KMS-11 (cell line): Measurements from ENCODE around the gene TAL1.
"Not testable (repeated sequence)": the region's sequence is repeated elsewhere in the genome, so short reads cannot be mapped to it uniquely, and the experiment has no call there.

ENCODE experiments used
- H2AFZ ChIP-seq: fragments of 200-600 bp; sonication (generic); 2 replicates; pipeline ENCODE4 v1.6.1; 2016; ENCODE audit warnings: antibody characterized with exemption, mixed run types, low read depth
- H3K27ac ChIP-seq: fragments of 200-600 bp; sonication (generic); 2 replicates; pipeline ENCODE4 v1.6.1; 2016; ENCODE audit warnings: mild to moderate bottlenecking, mixed run types
- H3K27me3 ChIP-seq: fragments of 200-600 bp; sonication (generic); 2 replicates; pipeline ENCODE4 v1.6.1; 2017; ENCODE audit warnings: mild to moderate bottlenecking, low read depth, mixed run types, moderate library complexity; ENCODE audit not compliant: insufficient read depth
- H3K36me3 ChIP-seq: fragments of 200-600 bp; sonication (generic); 2 replicates; pipeline ENCODE4 v1.6.1; 2017; ENCODE audit warnings: mild to moderate bottlenecking, mixed run types; ENCODE audit not compliant: insufficient read depth
- H3K4me1 ChIP-seq: fragments of 200-600 bp; sonication (generic); 2 replicates; pipeline ENCODE4 v1.6.1; 2016; ENCODE audit warnings: mild to moderate bottlenecking, low read depth, mixed run types; ENCODE audit not compliant: poor library complexity, severe bottlenecking
- H3K4me2 ChIP-seq: fragments of 200-600 bp; sonication (generic); 2 replicates; pipeline ENCODE4 v1.7.0; 2016; ENCODE audit warnings: mild to moderate bottlenecking, mixed run types
- H3K4me3 ChIP-seq: fragments of 200-600 bp; sonication (generic); IDR thresholded peaks from 2 replicates; pipeline ENCODE4 v1.6.1; 2017; ENCODE audit warnings: low read depth, low read length, mixed read lengths; ENCODE audit not compliant: insufficient read depth
- H3K79me2 ChIP-seq: fragments of 200-600 bp; sonication (generic); 2 replicates; pipeline ENCODE4 v1.6.1; 2016; ENCODE audit warnings: low read depth, mixed run types; ENCODE audit not compliant: insufficient read depth
- H3K9ac ChIP-seq: fragments of 200-600 bp; sonication (generic); 2 replicates; pipeline ENCODE4 v1.6.1; 2016; ENCODE audit warnings: mild to moderate bottlenecking, mixed run types
- H4K20me1 ChIP-seq: fragments of 200-600 bp; sonication (generic); 2 replicates; pipeline ENCODE4 v1.6.1; 2016; ENCODE audit warnings: mild to moderate bottlenecking, mixed run types; ENCODE audit not compliant: insufficient read depth
- TF ChIP-seq, protein P1 (sequence below): fragments of 200-600 bp; sonication (generic); conservative IDR thresholded peaks from 2 replicates; pipeline ENCODE4 v1.6.1; 2017; ENCODE audit warnings: low read depth, mild to moderate bottlenecking, antibody characterized with exemption, low read length, moderate library complexity, mixed read lengths

TAL1 gene

DNA sequence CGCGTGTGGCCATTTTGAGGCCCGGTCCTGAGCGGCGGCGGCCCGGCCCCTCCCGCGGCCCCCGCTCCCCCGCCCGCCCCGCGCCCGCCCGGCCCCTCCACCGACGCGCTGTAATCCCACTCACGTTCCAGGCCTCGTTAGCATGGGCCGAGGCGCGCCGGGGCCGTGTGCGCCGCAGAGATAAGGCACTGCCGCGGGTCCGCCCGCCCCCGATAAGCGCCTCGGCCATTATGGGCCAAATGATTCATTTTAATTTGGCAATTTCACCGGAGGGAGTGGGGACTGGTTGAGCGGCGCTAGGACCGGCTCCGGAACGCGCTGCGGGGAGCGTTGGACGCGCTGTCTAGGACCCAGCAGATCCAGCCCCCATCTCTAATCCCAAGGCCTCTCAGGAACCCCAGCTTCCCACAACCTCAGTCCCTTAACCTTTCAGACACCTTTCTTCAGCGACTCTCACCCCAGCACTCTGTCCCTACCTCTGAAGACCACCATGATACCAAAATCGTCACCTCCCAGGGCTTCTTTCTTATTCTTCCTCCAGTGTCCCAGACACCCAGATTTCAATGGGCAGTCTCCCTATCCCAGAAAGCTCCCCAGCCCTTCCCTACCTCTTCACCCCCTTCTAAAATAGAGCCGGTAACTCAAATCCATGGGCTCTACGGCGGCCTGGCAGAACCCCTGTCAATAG is at the start of gene TAL1:
TSS of gene TAL1 (minus strand) at position 39 of the 688 bp plus-strand sequence. CDS start 6,337 bp downstream, outside the sequence.
- Histone ChIP-seq H3K27ac (no peak within 1 kb of the TSS), H3K79me2 (no peaks in the 10 kb centered on the region), H3K4me1 (no peaks in the 10 kb centered on the region), H3K27me3 (peaks cover 19% of the 10 kb centered on the region), H2AFZ (no peak within 1 kb of the TSS), H3K4me3 (no peak within 1 kb of the TSS), H3K4me2 (no peak within 1 kb of the TSS), H3K9ac (no peak within 1 kb of the TSS), H4K20me1 (no peaks in the 10 kb centered on the region), H3K36me3 (no peaks in the 10 kb centered on the region)
- TF ChIP-seq, protein P1, sequence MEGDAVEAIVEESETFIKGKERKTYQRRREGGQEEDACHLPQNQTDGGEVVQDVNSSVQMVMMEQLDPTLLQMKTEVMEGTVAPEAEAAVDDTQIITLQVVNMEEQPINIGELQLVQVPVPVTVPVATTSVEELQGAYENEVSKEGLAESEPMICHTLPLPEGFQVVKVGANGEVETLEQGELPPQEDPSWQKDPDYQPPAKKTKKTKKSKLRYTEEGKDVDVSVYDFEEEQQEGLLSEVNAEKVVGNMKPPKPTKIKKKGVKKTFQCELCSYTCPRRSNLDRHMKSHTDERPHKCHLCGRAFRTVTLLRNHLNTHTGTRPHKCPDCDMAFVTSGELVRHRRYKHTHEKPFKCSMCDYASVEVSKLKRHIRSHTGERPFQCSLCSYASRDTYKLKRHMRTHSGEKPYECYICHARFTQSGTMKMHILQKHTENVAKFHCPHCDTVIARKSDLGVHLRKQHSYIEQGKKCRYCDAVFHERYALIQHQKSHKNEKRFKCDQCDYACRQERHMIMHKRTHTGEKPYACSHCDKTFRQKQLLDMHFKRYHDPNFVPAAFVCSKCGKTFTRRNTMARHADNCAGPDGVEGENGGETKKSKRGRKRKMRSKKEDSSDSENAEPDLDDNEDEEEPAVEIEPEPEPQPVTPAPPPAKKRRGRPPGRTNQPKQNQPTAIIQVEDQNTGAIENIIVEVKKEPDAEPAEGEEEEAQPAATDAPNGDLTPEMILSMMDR = no peak

DNA sequence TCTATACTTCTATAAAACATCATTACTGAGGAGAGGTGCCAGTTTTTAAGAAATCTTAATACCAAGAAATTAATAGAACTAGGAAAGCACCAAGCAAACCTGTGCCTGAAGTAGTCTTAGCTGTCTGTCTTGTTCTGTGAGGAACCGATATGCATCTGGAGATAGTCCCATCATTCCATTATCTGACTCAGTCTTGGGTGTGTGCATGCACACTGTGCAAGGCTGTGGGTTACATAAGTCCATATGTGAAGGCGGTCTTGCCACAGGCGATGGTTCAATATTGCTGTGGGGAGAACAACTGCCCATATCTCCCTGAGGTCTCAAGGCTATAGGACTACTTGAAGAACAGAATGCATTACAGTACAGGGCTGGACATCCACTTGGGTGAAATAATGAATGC is 48.1 kb upstream of the TAL1 start:
- Histone ChIP-seq H3K27me3 (no peaks in the 10 kb centered on the region), H3K4me2 (no peak overlapping the region), H3K9ac (no peak overlapping the region), H3K79me2 (peaks cover 4% of the 10 kb centered on the region; the same call in 1 of the 2 replicates), H4K20me1 (no peaks in the 10 kb centered on the region; the same call in 1 of the 2 replicates), H2AFZ (no peak overlapping the region), H3K36me3 (peaks cover 4% of the 10 kb centered on the region; the same call in 1 of the 2 replicates), H3K4me1 (no peaks in the 10 kb centered on the region), H3K27ac (no peak overlapping the region), H3K4me3 (no peak overlapping the region)
- TF ChIP-seq, protein P1 = no peak

DNA sequence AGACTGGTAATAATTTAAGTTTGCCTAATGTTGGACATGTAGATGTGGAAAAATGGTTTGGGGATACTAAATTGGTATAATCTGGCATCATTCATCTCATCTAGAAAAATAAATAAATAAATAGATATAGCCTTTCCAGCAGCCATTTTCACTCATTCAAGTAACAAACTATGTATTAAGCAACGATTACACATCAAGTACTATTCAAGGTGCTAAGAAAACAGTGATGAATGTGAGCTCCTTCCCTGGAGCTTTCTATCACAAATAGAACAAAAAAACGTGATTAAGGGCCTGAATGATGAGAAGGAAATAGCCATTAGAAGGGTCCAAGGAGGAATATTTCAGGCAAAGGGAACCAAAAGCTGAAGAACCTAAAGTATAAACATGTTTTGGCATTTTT is 44.8 kb upstream of the TAL1 start:
- Histone ChIP-seq H3K36me3 (no peaks in the 10 kb centered on the region; the same call in 1 of the 2 replicates), H3K79me2 (peaks cover 4% of the 10 kb centered on the region; the same call in 1 of the 2 replicates), H3K4me3 (no peak overlapping the region), H3K4me1 (no peaks in the 10 kb centered on the region), H4K20me1 (no peaks in the 10 kb centered on the region; the same call in 1 of the 2 replicates), H3K27me3 (no peaks in the 10 kb centered on the region), H3K27ac (no peak overlapping the region), H3K9ac (no peak overlapping the region), H3K4me2 (no peak overlapping the region), H2AFZ (no peak overlapping the region)
- TF ChIP-seq, protein P1 = no peak

DNA sequence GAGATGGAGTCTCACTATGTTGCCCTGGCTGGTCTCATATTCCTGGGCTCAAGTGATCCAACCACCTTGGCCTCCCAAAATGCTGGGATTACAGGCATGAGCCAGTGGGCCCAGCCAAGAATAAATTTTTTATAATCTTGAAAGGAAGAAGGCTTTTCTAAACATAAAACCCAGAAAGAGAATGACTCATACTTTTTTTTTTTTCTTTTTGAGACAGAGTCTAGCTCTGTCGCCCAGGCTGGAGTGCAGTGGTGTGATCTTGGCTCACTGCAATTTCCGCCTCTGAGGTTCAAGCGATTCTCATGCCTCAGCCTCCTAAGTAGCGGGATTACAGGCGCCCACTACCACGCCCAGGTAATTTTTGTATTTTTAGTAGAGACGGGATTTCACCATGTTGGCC is 43.8 kb upstream of the TAL1 start:
- not testable (repeated sequence) for H4K20me1 ChIP-seq, H3K27me3 ChIP-seq, H3K79me2 ChIP-seq, H3K9ac ChIP-seq, H3K4me3 ChIP-seq, H3K4me1 ChIP-seq, H2AFZ ChIP-seq, H3K36me3 ChIP-seq, H3K27ac ChIP-seq, H3K4me2 ChIP-seq

DNA sequence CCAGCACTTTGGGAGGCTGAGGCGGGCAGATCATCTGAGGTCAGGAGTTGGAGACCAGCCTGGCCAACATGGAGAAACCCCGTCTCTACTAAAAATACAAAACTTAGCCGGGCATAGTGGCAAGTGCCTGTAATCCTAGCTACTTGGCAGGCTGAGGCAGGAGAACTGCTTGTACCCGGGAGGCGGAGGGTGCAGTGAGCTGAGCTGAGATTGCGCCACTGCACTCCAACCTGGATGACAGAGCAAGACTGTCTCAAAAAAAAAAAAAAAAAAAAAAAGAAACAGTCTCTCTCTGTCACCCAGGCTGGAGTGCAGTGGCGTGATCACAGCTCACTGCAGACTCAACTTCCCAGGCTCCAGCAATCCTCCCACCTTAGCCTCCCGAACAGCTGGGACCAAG is 33.5 kb upstream of the TAL1 start:
- not testable (repeated sequence) for H3K36me3 ChIP-seq, H4K20me1 ChIP-seq, H3K27ac ChIP-seq, H3K4me2 ChIP-seq, H3K4me3 ChIP-seq, H3K9ac ChIP-seq, H3K79me2 ChIP-seq, H3K4me1 ChIP-seq, H3K27me3 ChIP-seq, H2AFZ ChIP-seq
